ENCODE data around the gene KCNH5. TPM values are rescaled to one million over a fixed set of nuclear protein-coding genes. Genes with fewer than 3 reads are reported as not detected.

KCNH5 gene, protein sequence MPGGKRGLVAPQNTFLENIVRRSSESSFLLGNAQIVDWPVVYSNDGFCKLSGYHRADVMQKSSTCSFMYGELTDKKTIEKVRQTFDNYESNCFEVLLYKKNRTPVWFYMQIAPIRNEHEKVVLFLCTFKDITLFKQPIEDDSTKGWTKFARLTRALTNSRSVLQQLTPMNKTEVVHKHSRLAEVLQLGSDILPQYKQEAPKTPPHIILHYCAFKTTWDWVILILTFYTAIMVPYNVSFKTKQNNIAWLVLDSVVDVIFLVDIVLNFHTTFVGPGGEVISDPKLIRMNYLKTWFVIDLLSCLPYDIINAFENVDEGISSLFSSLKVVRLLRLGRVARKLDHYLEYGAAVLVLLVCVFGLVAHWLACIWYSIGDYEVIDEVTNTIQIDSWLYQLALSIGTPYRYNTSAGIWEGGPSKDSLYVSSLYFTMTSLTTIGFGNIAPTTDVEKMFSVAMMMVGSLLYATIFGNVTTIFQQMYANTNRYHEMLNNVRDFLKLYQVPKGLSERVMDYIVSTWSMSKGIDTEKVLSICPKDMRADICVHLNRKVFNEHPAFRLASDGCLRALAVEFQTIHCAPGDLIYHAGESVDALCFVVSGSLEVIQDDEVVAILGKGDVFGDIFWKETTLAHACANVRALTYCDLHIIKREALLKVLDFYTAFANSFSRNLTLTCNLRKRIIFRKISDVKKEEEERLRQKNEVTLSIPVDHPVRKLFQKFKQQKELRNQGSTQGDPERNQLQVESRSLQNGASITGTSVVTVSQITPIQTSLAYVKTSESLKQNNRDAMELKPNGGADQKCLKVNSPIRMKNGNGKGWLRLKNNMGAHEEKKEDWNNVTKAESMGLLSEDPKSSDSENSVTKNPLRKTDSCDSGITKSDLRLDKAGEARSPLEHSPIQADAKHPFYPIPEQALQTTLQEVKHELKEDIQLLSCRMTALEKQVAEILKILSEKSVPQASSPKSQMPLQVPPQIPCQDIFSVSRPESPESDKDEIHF
- not detected in 2 replicates for total RNA-seq

DNA sequence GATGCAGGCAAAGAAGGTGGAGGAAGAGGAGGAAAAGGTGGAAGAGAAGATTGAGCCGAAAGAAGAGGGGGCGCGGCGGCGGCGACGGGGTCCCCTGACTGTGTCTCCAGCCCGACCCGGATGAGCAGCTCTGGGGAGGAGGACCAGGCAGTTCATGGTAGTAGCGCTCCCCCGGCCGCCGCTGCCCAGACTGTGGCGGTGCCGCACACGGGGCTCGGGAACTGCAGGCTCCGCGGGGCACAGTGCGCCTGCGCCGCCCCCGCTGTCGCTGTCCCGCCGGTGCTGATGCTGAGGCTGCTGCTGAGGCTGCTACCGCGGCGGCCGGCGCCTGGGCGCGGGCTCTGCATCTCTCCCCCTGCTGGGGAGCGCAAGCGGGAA is at the start of gene KCNH5:
Gene KCNH5 (minus strand): TSS at position 225 of the 378 bp plus-strand sequence. CDS start 272 bp downstream, outside the sequence.
- peak; percentile 52 for DNase-seq

DNA sequence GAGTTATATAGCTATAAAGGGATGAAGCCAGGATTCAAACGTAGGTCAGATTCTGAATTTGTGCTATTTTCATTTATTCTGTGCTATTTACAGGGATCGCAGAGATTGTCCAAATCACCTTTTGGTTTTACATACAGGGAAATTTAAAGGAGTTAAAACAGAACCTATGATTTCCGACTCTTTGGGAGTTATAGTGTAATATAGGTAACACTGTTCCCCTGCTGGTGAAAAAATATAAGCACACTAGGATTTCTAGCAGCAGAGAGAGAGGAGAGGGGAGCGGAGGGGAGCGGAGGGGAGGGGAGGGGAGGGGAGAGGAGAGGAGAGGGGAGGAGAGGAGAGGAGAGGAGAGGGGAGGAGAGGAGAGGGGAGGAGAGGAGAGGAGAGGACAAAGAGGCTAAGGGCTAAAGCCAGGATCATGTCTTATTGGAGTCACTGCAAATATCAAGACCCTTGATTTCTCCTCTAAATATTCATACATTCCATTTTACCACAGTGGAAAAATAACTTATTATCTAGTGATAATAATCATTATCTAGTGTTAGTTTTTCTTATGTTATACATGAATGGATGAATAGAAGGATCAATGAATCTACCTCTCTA is 46.2 kb upstream of the KCNH5 start:
- DNase-seq = no peak

GRCh38 chr14:63088865-63089264 is 43.6 kb upstream of the KCNH5 start:
- no peak for DNase-seq

DNA sequence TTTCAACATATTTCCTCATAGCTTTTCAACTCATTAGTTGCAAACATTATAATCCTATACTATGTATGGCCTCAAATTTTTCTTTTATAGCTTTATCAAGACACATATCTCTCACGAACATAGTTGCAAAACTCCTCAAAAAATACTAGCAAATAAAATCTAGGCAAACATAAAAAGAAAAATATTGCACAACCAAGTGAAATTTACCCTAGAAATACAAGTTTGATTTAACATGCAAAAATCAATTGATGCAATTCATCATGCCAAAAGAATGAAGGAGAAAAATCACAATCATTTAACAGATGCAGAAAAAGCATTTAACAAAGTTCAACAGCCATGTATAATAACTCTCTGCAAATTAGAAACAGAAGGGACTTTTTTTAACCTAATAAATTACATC is 33.3 kb upstream of the KCNH5 start:
- no peak for DNase-seq

- no peak for DNase-seq
Measured at GRCh38 chr14:63076488-63076887, 31.2 kb upstream of the KCNH5 start.

DNA sequence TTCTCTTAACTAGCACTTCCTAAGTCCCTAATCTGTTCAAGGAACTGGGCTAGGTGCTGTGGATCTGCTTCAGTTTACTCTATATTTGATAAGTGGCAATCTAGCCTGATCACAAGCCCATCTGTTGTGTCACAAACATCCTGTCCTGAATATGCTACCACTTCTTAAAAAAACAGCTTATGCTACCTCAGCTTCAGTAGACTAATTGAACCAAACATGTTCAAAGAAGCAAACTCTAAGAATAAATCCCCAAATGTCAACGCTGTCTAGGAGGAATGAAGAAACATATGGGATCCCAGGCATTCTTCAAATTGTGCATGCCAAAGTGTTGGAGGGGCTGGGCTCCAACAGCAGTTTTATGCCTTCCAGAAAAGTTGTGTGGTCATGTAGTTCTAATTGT is 10.4 kb upstream of the KCNH5 start:
- DNase-seq = no peak

- no peak for DNase-seq
Measured at GRCh38 chr14:63051992-63052391, 6.7 kb upstream of the KCNH5 start.

DNA sequence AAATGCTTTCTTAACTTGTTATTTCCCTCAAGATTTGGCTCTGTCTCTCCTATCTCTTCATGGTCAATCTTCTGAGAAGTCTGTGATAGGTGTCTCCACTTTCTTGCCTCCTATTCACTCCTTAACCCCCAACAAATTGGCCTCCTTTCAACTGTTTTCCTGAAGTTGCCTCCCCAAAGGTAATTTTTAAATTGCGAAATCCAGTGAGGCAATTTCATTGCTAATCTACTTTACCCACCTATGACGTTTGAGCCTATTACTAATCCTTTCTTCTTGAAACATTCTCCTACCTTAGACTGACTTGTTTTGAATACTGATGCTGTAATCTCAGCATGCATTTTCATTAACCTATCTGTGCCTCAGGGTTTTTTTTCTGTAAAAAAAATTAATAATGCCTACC is 6.0 kb upstream of the KCNH5 start:
- DNase-seq = no peak

DNA sequence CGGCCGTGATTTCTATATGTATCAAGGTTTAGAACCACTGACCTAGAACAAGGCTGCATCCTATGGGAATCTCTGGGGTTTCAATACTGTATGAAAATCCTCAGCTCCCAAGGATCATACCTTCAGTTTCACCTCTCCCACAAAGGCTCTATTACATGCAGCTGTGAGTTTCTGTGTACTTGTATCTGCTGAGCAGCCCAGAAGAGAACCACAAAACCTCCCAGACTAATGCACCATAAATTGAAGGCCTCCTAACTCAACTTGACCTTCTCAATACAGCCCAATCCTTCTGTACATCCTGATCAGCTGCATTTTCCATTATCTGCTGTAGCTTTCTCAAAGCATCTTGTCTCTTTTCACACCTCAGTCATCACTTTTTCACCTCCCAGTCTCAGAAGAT is 5.4 kb upstream of the KCNH5 start:
- DNase-seq = no peak

DNA sequence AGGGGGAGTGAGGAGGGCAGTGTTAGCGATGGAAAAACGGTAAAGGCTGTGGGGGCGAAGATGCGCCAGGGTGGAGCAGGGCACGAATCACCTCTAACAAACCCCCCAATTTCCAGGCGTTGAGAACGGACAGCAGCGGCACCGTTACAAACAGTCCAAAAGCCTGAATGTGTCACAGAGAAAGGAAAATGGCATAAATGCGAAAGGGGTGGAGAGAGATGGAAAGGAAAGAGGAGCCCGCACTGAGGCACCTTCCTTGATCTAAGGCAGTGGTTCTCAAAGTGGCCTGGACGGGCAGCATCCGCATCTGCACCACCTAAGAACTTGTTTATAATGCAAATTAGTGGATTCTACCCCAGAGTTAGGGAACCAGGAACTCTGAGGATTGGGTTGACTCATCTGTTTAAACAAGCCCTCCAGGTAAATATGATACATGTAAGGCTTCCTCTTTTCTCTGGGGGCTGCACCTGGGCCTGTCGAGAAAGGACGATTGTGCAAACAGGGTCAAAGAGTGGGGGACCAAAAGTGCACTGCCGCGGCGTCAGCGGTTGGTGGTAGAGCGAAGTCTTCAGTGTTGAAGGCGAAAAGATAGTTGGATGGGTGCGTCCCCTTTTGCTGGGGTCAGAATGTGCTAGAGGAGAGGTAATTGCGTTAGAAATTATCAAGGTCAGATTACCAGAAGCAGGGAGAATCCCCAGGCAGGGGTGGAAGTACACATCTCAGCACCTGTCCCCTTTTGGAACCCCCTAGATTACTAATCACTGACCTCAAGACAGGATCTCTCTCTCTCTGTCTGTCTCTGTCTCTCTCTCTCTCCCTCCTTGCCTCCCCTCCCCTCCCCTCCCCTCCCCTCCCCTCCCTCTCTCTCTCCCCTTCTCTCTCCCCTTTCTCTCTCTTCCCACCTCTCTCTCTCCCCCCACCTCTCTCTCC is 1.3 kb upstream of the KCNH5 start:
- no peak for DNase-seq

GRCh38 chr14:63045612-63046320 is 508 bp upstream of the KCNH5 start:
- peak; percentile 8 for DNase-seq

DNA sequence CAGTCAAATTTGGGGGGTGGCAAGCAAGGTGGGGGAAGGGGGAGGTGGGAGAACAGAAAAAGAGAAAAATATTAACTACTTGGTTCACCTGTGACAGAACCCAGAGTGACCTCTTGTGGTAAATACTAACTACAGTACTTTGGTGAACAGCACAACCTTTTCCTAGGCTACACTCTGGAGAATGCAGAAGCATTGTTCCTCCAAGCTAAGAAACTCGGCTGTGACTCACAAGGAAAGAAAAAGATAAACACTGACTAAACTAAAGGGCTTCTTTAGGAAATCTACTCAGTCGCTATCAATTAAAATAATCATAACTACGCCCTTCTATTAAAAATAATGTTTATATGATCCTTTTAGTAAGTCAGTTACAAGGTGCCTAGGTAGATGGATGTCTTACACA is 5.4 kb downstream of the KCNH5 start:
- peak; percentile 67 for DNase-seq

GRCh38 chr14:63032641-63033040 is 12.6 kb downstream of the KCNH5 start:
- DNase-seq = no peak

DNA sequence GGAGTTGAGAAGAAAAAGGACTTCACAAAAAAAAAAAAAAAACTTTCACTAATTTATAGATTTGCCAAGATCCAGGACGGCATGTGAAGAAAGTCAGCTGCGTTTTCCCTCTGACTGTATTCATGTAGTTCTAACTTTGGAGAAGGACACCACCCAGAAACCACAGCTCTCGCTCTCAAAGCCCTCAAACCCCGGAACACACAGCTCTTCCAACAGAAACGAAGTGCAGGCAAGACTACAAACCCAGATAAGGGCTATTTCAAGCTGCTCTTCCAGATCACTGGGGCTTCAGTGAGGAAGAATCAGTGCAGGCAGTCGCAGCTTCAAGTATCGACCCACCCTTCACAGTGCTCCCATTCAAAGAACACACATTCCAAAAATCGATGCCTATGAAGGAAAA is 13.2 kb downstream of the KCNH5 start:
- no peak for DNase-seq

DNA sequence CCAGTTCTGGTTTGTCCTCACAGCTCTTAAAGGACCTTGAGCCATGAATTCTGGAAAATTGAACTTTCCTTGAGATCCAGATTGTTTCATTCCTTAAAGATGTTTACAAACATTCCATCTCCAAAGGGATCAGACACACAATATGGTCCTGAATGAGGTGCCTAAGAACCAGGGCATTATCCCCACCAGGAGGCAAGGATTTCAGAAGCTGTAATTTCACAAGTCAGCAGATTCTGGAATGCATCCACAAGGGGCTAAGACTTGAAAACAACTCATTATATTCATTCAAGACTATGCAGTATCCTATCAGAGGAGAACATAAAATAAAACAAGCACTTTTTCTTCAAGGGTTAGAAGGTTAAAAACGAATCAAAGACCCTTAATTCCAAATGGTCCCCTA is 15.1 kb downstream of the KCNH5 start:
- no peak for DNase-seq

DNA sequence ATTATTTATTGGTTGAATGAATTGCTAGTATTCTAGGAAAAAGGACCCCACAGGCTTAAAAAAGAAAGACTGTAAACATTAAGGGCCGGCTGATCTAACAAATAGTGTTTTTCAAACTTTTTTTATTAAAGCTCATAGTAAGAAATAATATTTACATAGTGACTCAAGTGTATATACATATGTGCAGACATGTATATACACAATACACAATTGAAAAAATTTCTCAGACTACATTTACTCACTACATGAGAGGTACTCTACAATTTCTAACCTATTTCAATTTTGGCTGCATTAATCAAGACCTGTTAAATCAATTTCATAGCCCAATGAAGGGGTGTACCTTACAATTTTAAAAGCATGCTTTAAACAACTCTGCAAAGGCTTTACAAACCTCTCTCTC is 17.5 kb downstream of the KCNH5 start:
- no peak for DNase-seq

GRCh38 chr14:63026491-63026890 is 18.8 kb downstream of the KCNH5 start:
- no peak for DNase-seq

DNA sequence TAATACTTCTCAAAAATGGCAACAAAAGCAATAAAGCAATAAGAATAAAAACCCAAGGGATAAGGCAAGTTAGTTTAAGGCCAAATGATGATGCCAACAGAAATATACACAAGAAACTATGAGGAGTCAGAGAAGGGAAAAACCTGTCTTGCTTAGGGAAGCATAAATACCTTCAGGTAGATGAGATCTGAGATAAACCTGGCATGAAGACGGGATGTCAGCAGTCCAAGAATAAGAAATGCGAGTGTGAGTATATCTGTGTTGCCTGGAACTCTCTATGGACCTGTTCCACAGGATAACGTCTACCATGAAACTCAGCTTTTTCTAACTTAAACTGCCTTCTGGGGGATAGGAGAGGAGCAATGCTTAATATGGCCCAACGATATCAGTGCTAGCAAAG is 30.6 kb downstream of the KCNH5 start:
- no peak for DNase-seq

GRCh38 chr14:63012171-63012570 is 33.1 kb downstream of the KCNH5 start:
- no peak for DNase-seq

- no peak for DNase-seq
Measured at GRCh38 chr14:63011623-63012022, 33.6 kb downstream of the KCNH5 start.

GRCh38 chr14:63009495-63009894 is 35.8 kb downstream of the KCNH5 start:
- DNase-seq = no peak

Data from dermis blood vessel endothelial cell (primary cell).